ENCODE data around the gene RIC3.

The RIC3 gene

DNA sequence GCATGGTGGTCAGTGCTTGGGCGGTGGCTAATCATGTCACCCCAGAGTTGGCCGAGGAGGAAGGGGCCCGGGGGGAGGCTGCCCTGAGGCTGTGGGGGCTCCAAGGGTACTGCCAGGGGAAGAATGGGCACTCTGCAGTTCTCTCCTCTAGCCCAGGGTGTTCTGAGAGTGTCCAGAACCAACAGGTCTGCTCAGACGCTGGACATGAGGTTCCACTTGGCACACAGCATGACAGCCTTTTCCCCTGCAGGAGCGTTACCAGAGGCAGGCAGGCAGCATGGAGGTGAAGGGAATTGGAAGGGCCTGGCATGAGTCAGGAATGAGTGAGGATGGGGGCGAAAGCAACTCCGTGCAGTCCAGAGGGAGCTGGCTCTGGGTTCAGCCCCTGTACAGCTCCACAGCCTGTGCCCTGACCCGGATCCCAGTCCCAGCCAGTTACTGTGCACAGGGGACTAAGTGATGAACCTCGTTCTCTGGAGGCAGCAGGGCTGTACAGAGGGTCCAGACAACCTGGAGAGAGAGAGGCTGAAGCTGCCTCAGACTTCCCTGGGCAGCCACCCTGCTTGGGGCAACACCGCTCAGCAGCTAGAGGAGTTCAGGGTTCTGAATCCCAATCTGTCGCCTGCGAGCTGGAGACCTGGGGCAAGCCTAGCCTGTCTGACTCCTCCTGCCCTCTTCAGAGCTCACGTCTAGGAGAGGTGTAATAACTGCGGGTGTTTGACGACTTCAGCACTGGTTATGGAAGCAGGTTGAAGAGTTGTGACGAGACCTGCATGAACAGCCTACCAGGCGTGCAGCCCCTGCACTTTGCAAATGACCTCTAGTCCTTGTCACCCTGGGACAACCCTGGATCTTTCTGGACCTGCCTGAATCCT, 102.6 kb downstream of the RIC3 start:
- no peak for DNase-seq

DNA sequence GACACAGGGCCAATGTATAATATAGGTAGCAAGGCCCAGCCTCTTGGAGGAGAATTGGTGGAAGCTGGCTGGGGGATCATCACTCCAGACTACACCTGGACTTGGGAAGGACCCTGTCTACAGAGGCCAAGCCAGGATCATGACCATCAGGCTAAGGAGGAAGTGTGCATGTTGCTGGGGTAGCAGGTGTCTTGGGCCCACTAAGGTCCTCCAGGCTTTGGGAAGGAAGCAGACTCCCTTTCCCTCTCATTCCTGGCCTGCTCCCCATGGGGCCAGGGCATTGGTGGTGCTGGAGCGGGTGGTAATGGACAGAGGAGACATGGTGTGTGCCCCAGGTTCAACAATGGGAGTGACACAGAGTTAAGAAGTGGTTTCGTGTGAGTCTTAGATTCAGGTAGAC, 103.8 kb downstream of the RIC3 start:
- no peak for DNase-seq

DNA sequence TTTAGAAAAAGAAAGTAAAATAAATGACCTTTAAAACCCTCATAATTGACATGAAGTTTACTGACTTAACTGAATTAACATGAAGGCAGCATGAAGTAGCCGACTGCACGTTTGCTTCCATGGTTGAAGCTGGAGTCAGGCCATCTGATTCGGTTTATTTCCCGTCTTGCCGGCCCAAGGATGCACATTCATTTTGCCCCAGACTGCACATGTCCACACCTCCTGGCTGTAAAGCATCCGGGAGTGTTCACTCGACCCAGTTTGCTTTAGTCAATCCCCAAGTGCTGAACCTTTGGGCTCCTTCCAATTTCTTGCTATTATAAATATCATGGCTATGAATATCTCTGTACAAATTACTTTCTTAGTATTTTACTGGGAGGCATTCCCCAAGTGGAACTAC, 105.5 kb downstream of the RIC3 start:
- no peak for DNase-seq

DNA sequence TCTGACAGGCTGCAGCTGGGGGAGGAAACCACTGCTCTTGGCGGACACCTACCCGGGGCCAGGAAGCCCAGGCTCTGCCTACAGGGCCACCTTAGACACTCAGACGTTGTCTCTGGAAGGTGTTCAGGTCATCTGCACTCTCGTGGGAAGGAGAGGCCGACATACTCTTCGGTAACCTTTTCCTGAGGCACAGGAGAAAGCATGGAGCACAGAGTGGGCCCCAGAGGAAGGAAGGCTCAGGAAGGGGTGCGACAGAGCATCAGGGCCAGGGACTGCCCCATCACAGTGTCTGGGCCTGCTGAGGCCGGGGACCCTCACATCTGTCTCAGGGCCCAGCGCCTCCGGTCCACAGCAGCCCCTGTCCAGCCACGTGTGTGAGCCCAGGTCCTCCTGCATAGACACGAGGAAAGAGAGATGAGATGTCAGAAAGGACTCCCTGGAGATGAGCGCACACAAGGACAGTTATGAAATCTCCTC, 106.0 kb downstream of the RIC3 start:
- DNase-seq: no peak

DNA sequence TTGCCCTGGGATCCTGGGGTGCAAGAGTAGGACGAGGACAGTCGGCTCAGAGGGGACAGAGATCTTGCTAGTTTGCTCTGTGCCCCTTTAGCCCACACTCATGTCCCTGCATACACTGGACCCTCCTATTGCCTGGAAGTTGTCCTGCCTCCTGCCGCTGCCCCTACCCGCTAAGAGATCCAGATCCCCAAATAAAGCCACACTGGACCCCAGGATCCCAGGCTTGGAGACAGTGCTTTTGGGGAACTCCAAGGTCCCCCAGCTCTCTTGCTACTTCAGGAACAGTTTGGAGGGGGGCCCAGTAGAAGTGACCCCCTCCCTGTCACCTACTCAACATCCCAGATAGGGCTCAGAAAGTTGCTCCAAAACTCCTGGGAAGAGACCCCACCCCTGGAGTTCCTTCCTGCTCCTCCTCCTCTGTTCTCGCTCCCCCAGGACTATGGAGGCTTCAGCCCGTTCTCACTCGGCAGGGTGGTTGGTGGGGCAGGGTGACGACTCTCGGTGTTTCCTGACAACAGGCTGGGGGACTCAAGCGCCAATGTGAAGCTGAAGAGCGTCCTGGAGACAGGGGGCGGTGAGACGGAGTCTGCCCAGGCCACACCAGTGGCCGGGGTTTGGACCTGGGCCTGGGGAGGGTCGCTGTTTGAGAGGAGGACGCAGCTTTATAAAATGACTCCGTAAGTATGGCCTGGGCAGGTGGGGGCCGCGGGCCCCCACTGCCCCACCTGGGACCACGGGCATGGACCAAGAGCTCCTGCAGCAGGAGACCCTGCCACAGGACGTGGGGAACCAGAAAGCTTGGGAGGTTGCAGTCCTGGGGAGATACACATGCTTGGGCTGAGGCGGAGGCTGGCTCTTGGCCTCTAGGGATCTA, 107.0 kb downstream of the RIC3 start:
- DNase-seq: no peak

DNA sequence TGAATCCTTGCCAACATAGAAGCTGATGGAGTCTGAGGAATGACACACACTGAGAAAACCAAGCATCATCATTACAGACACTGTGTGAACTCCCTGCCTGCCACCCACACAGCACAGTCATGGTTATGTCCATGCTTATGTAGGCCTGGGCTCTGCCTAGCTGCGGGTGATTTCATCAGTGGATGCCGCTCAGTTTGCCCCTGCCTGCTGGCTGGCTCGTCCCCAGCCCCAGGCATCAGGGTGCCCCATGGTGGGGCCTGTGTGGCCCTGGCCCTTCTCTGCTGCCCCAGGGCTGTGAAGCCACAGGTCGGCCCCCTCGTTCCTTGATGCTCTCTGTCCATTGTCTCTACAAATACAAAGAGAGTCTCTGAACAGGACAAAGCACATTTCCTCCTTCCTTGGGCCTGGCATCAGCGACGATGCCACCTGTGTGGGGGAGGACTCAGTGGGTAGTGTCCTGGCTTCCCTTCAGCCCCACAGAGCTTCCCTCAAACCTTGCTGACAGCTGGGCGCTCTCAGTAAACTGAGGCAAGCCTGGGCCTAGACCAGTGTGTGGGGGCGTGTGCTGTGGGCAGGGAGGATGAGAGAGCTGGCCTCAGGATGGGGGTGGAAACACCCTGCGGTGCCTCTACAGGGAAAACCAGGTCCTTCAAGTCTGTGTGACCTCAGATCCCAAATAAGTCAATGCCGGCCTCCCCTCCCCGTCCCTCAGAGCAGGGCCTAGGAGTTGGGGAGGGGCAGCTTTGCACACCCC, 107.8 kb downstream of the RIC3 start:
- no peak for DNase-seq

DNA sequence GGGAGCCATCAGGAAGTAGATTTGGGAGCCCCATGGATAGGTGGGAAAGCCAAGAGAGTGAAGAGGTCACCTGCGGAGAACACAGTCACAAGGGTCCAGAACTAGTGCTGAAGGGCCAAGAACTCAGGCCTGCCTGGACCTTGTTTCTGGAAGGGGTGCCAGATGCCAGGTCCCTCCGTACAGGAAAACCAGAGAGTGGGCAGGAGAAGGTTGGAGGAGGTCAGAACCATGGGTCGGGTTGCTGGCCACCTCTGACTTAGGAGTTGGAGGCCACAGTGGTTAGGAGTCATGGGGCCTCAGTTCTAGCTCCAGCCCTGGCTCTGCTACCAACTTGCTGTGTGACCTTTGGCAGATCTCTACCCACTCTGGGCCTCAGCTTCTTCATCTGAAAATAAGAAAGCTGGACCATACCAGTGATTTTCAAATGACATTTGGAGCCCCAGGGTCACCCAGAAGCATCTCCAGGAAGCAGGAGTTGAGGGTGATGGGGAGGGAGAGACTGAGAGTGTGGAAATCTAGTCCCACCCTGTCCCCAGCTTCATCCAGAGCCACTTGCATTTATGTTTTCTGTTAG, 108.6 kb downstream of the RIC3 start:
- no peak for DNase-seq

DNA sequence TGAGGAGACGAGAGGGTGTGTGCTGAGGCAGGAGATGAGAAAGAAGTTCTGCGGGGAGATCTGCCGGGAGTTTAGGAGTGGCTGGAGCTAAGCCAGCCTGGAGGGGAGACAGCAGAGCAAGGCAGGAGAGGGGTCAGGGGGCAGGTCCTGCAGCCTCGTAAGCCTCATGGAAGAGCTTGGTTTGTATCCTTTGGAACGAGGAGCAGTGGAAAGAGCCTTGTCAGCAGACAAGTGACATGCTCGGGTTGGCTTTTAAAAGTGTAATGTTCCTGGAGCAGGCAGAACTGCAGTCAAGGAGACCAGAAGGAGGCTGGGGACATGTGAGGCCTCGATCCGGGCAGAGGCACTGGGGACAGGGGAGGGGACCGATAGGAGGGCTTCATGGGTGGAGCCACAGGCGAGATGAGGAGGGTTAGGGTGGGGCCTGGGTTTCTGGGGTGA, 109.2 kb downstream of the RIC3 start:
- DNase-seq: no peak

DNA sequence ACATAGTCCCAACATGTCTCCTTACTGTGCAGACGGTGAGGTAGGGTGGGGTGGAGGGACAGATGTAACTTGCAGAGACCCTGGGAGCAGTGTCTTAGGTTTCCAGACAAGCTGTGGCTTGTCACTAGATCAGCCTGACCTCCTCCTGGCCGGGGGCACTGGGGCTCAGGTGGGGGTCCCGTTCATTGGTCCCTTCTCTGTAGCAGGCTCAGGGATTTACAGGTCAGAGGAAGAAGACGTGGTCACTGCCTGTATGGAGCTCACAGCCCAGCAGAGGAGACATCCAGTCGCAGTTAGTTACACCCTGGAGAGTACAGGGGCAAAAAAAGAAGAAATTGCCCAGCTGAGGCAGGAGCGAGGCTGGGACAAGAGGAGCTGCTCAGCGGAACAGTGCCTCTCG, 109.8 kb downstream of the RIC3 start:
- no peak for DNase-seq

DNA sequence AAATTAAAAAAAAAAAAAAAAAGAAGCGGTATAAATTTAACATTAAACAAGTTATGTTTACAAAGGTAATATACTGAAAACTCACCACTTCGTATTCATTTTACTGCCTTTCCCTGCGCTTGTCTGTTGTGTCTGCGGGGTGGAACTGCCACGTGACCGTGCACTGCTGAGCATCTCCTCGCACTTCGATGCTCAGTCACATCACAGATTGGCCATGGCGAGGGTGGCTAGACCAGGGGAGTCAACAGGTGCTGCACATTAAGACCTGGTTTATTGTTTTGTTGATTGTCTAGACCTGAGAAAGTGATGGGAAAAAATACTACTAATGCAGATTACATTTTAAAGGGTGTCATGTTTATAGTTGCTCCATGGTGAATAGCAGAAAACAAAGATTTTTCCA, 110.6 kb downstream of the RIC3 start:
- DNase-seq: no peak

DNA sequence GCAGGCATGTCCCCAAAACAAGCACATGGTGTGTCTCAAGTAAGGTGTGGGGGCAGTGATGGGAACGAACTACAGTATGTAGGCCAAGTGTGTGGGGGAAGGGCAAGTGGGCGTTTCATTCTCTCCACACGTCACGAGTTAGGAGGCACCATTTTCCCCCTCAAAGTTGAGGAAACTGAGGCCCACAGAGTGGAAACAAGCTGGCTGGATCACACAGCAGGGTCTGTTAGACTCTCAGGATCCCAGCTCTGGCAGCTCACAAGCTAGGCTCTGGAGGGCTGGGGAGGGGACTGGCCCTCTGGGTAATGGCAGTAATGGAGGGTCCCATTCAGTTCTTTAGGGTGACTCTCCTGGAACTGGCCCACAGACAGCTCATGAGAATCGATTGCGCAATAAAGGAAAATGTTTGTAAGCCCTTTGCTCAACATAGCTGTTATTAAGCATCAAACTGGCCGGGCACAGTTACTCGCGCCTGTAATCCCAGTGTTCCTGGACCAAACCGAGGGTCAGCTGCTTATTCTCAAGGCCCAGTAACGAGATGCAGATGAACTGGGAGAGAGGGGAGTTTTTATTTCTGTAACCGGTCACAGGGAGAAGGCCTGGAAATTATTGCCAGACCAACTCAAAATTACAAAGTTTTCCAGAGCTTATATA, 111.9 kb downstream of the RIC3 start:
- DNase-seq: no peak

Measured in SW 1271 (cell line).